PC-9 (cell line): ENCODE data around the gene PBXIP1. TPM values are rescaled to one million over a fixed set of nuclear protein-coding genes. Genes with fewer than 3 reads are reported as not detected.
A peak's percentile ranks its signal among the peaks of the same experiment; 100 is the strongest.
"Not testable (repeated sequence)": the region's sequence is repeated elsewhere in the genome, so short reads cannot be mapped to it uniquely, and the experiment has no call there.

Experiments
- BruUV-seq: library from RNA; stranded (reverse); fragments of 400-500 nt; replicated peaks from 2 replicates; lab custom pipeline; 2021; lab: Mats Ljungman, UMichigan
- CTCF ChIA-PET: fragments of 300-600 bp; sonication (Branson Sonifier 250); formaldehyde crosslinking; loops from one replicate; lab custom pipeline; 2022; ENCODE audit warnings: antibody characterized with exemption; lab: Charles Lee
- POLR2A ChIA-PET: fragments of 300-600 bp; sonication (Branson Sonifier 250); formaldehyde crosslinking; loops from one replicate; lab custom pipeline; 2022; ENCODE audit warnings: antibody characterized with exemption; ENCODE audit not compliant: unreplicated experiment; lab: Charles Lee
- DNase-seq, 2 experiments: peaks; one replicate each; pipeline versions ENCODE4 v3.0.0 to v3.0.0-alpha.2; 2015 to 2022; ENCODE audit warnings: mixed read lengths in 1 of 2
- H2AFZ ChIP-seq: fragments of 200-600 bp; sonication (generic); 2 replicates; pipeline ENCODE4 v1.8.1; 2017; ENCODE audit warnings: antibody characterized with exemption
- H3F3A ChIP-seq: fragments of 200-600 bp; sonication (generic); 2 replicates; pipeline ENCODE4 v1.8.1; 2017; ENCODE audit warnings: antibody characterized with exemption, mild to moderate bottlenecking, low read depth; ENCODE audit not compliant: insufficient read depth
- H3K27ac ChIP-seq: fragments of 200-600 bp; sonication (generic); 2 replicates; pipeline ENCODE4 v1.6.1; 2016; ENCODE audit warnings: mixed run types
- H3K27me3 ChIP-seq: fragments of 200-600 bp; sonication (generic); 2 replicates; pipeline ENCODE4 v1.6.1; 2016; ENCODE audit warnings: low read depth, mixed run types; ENCODE audit not compliant: insufficient read depth
- H3K36me3 ChIP-seq: fragments of 200-600 bp; sonication (generic); 2 replicates; pipeline ENCODE4 v1.6.1; 2016; ENCODE audit warnings: low read depth, mixed run types
- H3K4me1 ChIP-seq: fragments of 200-600 bp; sonication (generic); replicated peaks from 2 replicates; pipeline ENCODE4 v1.6.1; 2016; ENCODE audit warnings: mixed run types; ENCODE audit not compliant: insufficient read depth
- H3K4me2 ChIP-seq: fragments of 200-600 bp; sonication (generic); 2 replicates; pipeline ENCODE4 v1.6.1; 2017; ENCODE audit warnings: mixed run types
- H3K4me3 ChIP-seq: fragments of 200-600 bp; sonication (generic); 2 replicates; pipeline ENCODE4 v1.6.1; 2016; ENCODE audit warnings: mixed run types
- H3K79me2 ChIP-seq: fragments of 200-600 bp; sonication (generic); 2 replicates; pipeline ENCODE4 v1.6.1; 2017; ENCODE audit warnings: low read depth, mixed run types
- H3K9me2 ChIP-seq: fragments of 200-600 bp; sonication (generic); 2 replicates; pipeline ENCODE4 v1.8.1; 2017; ENCODE audit warnings: mild to moderate bottlenecking; ENCODE audit not compliant: insufficient read depth
- H3K9me3 ChIP-seq: fragments of 200-600 bp; sonication (generic); 2 replicates; pipeline ENCODE4 v1.8.1; 2016; ENCODE audit warnings: low read depth; ENCODE audit not compliant: insufficient read depth
- H4K20me1 ChIP-seq: fragments of 200-600 bp; sonication (generic); 2 replicates; pipeline ENCODE4 v1.8.1; 2017; ENCODE audit not compliant: insufficient read depth
- CTCF ChIP-seq: fragments of 200-600 bp; sonication (generic); conservative IDR thresholded peaks from 2 replicates; pipeline ENCODE4 v1.6.1; 2017; ENCODE audit warnings: mixed run types, antibody characterized with exemption, mild to moderate bottlenecking, moderate library complexity
- EZH2 ChIP-seq: fragments of 200-600 bp; sonication (generic); IDR thresholded peaks from 2 replicates; pipeline ENCODE4 v1.8.0; 2017; ENCODE audit warnings: antibody characterized with exemption, low read depth
- intact Hi-C: fragments of 100-400 bp; cut with micrococcal nuclease; formaldehyde crosslinking; loops from one replicate; pipeline ENCODE4 v1.10.0; 2022; ENCODE audit not compliant: unreplicated experiment
- total RNA-seq: library from RNA; stranded (reverse); gene quantifications from 2 replicates; pipeline ENCODE4 v1.2.3, GENCODE V29; 2021

PBXIP1 gene
- total RNA-seq, 1 experiment from 2014 or later = 40.2 TPM

GRCh38 chr1:154987326-154987725 is 31.4 kb upstream of the PBXIP1 start:
- Histone ChIP-seq H3K4me1 (peaks cover 30% of the 10 kb centered on the region), H4K20me1 (no peaks in the 10 kb centered on the region), H3K9me2 (no peaks in the 10 kb centered on the region), H3K4me2 (peak overlapping the region; percentile 33), H3K79me2 (peaks cover 58% of the 10 kb centered on the region), H3K36me3 (peaks cover 18% of the 10 kb centered on the region), H3K9me3 (no peaks in the 10 kb centered on the region), H3K27me3 (no peaks in the 10 kb centered on the region), H3K4me3 (no peak overlapping the region), H3K27ac (peak overlapping the region; percentile 48), H3F3A (peaks cover 29% of the 10 kb centered on the region), H2AFZ (no peak overlapping the region)
- intact Hi-C loops = no loop called here
- ChIA-PET CTCF (interaction anchor here (1.1 kb wide), 1 partner anchor 9 kb away, joined by 7 read pairs; no protein-coding TSS in a partner anchor), POLR2A (no interaction called here)
- BruUV-seq = no TSS peak
- peak in 1 of 2 experiments; percentile 74 for DNase-seq
- TF ChIP-seq CTCF = no peak
- no peak for TF ChIP-seq EZH2

GRCh38 chr1:154986736-154987135 is 30.8 kb upstream of the PBXIP1 start:
- Histone ChIP-seq H3K36me3 (peaks cover 18% of the 10 kb centered on the region), H3K79me2 (peaks cover 58% of the 10 kb centered on the region)
- BruUV-seq = not testable (repeated sequence)

GRCh38 chr1:154983776-154984466 is 28.0 kb upstream of the PBXIP1 start:
- Histone ChIP-seq H2AFZ (peak overlapping the region; percentile 81; the same call in 1 of the 2 replicates), H3K9me3 (no peaks in the 10 kb centered on the region), H3K36me3 (peaks cover 26% of the 10 kb centered on the region), H4K20me1 (no peaks in the 10 kb centered on the region), H3K79me2 (peaks cover 66% of the 10 kb centered on the region), H3K27me3 (no peaks in the 10 kb centered on the region), H3K27ac (no peak overlapping the region), H3K4me2 (peak overlapping the region; percentile 93), H3K4me1 (peaks cover 32% of the 10 kb centered on the region), H3K4me3 (peak overlapping the region; percentile 72), H3K9me2 (no peaks in the 10 kb centered on the region), H3F3A (peaks cover 50% of the 10 kb centered on the region)
- BruUV-seq = TSS peak; percentile 30
- ChIA-PET CTCF (interaction anchor here (0.7 to 0.8 kb wide), 2 partner anchors 10 to 33 kb away, joined by 5 to 7 read pairs; no protein-coding TSS in a partner anchor), POLR2A (interaction anchor here (0.6 to 1.1 kb wide), 3 partner anchors 10 to 33 kb away, joined by 4 to 6 read pairs (median 5); no protein-coding TSS in a partner anchor)
- intact Hi-C loops = no loop called here
- TF ChIP-seq CTCF (no peak; the same call in 1 of the 2 replicates), EZH2 (no peak)
- no peak for DNase-seq

More at GRCh38 chr1:154986736-154987135, 30.8 kb upstream of the PBXIP1 start:
- H3K9me3 ChIP-seq, H3K4me3 ChIP-seq, POLR2A ChIA-PET, H2AFZ ChIP-seq, intact Hi-C loops, H3K9me2 ChIP-seq, H3K27me3 ChIP-seq, DNase-seq, H4K20me1 ChIP-seq: not testable (repeated sequence)
- Histone ChIP-seq H3K4me1 (peaks cover 32% of the 10 kb centered on the region), H3K27ac (peak overlapping the region; percentile 48), H3K4me2 (peak overlapping the region; percentile 33), H3F3A (peaks cover 29% of the 10 kb centered on the region)
- CTCF ChIA-PET = interaction anchor here (0.6 to 1.1 kb wide), 2 partner anchors 10 to 329 kb away, joined by 3 to 7 read pairs; no protein-coding TSS in a partner anchor
